Fibroblast of lung (primary cell): ENCODE results near the gene COMMD10. TPM values are rescaled to one million over a fixed set of nuclear protein-coding genes. Genes with fewer than 3 reads are reported as not detected.

Source experiments
- DNase-seq, 2 donors: peaks; one replicate each; pipeline versions ENCODE4 v3.0.0 to v3.0.0-alpha.2; 2010; ENCODE audit warnings: low read depth in 2 of 2
- H2AFZ ChIP-seq: 2 replicates; pipeline ENCODE4 v1.5.1; 2012; ENCODE audit warnings: low read length, control low read depth, inconsistent platforms
- H3K27ac ChIP-seq: 2 replicates; pipeline ENCODE4 v1.5.1; 2011; ENCODE audit warnings: low read length, control low read depth; ENCODE audit not compliant: insufficient read depth
- H3K27me3 ChIP-seq: 2 replicates; pipeline ENCODE4 v1.5.1; 2011; ENCODE audit warnings: mild to moderate bottlenecking, low read length; ENCODE audit not compliant: control insufficient read depth, insufficient read depth
- H3K36me3 ChIP-seq: 2 replicates; pipeline ENCODE4 v1.5.1; 2011; ENCODE audit warnings: low read length; ENCODE audit not compliant: control insufficient read depth, insufficient read depth
- H3K4me1 ChIP-seq: 2 replicates; pipeline ENCODE4 v1.5.1; 2011; ENCODE audit warnings: low read length; ENCODE audit not compliant: control insufficient read depth, insufficient read depth; ENCODE audit errors: extremely low read depth
- H3K4me2 ChIP-seq: 2 replicates; pipeline ENCODE4 v1.5.1; 2011; ENCODE audit warnings: low read length, control low read depth; ENCODE audit not compliant: insufficient read depth; ENCODE audit errors: extremely low read depth
- H3K4me3 ChIP-seq, 4 experiments: fragments of 200-600 bp in 1 of 4; sonication (generic) in 1 of 4; replicated peaks in 1 of 4; 2 replicates each; pipeline ENCODE4 v1.5.1; 2011 to 2016; ENCODE audit warnings: low read length in 4 of 4, low read depth in 3 of 4, mild to moderate bottlenecking in 3 of 4, control low read depth in 2 of 4, inconsistent platforms in 1 of 4, mixed read lengths in 1 of 4; ENCODE audit not compliant: insufficient read depth in 1 of 4; ENCODE audit errors: control extremely low read depth in 1 of 4
- H3K79me2 ChIP-seq: 2 replicates; pipeline ENCODE4 v1.5.1; 2012; ENCODE audit warnings: mild to moderate bottlenecking, low read length, inconsistent platforms; ENCODE audit not compliant: control insufficient read depth, insufficient read depth
- H3K9ac ChIP-seq: 2 replicates; pipeline ENCODE4 v1.5.1; 2011; ENCODE audit warnings: mild to moderate bottlenecking, low read length, control low read depth; ENCODE audit not compliant: insufficient read depth
- H3K9me3 ChIP-seq: 2 replicates; pipeline ENCODE4 v1.5.1; 2012; ENCODE audit warnings: low read depth, low read length; ENCODE audit not compliant: control insufficient read depth, insufficient read depth
- H4K20me1 ChIP-seq: 2 replicates; pipeline ENCODE4 v1.5.1; 2011; ENCODE audit warnings: low read length; ENCODE audit not compliant: control insufficient read depth, insufficient read depth; ENCODE audit errors: extremely low read depth
- CTCF ChIP-seq, 2 donors: IDR thresholded peaks in 1 of 2; conservative IDR thresholded peaks in 1 of 2; 1 replicate in 1 of 2; 2 replicates in 1 of 2; pipeline ENCODE4 v1.5.1; 2011 to 2012; ENCODE audit warnings: low read length in 2 of 2, control low read depth in 1 of 2, inconsistent platforms in 1 of 2, low read depth in 1 of 2, mild to moderate bottlenecking in 1 of 2
- EZH2 ChIP-seq: IDR thresholded peaks from 2 replicates; pipeline ENCODE4 v1.5.1; 2012; ENCODE audit warnings: low read length, control low read depth, mild to moderate bottlenecking; ENCODE audit errors: missing control alignments
- polyA plus RNA-seq, 2 donors: library from polyadenylated mRNA; depleted of rRNA in 1 of 2; stranded (reverse) in 1 of 2; unstranded in 1 of 2; fragments of >200 nt; gene quantifications; 2 replicates each; pipeline ENCODE4 v1.2.1, GENCODE V29; 2011 to 2012; ENCODE audit warnings: missing spikeins in 1 of 2
- total RNA-seq: library from RNA; depleted of rRNA; stranded (reverse); fragments of >200 nt; gene quantifications from 2 replicates; pipeline ENCODE4 v1.2.1, GENCODE V29; 2014

The COMMD10 gene
- total and polyA plus RNA-seq, 2 donors (not counting 1 experiment from before 2014, with no cell fraction given): 24.2 to 35.8 TPM

DNA sequence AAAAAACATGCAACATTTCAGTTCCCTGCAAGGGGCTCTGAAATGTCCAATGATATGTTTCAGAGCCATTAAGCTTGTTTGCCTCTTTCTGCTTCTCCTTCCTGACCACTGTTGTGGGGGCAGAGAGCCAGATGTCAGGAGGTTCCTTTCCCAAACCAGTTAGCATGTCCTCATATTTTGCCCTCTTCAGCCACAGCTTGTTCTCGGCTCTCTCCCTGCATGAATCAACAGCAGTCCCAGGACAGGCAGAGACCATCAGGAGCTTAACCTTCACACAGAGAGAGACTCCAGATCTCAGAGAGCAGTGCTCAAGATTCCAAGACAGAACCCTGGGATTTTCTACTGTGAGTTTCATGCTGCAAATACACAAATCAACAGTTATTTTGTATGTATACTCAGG, 218.5 kb downstream of the COMMD10 start:
- TF ChIP-seq EZH2 (no peak), CTCF (conservative IDR thresholded peaks at IDR 0.05 in 1 of 2, IDR thresholded peaks at IDR 0.05 in 1 of 2; ENCODE audit: low read depth in 1 of 2, low read length in 2 of 2) (no peak)
- H3K27ac ChIP-seq: no peak overlapping the region
- DNase-seq: no peak
- H4K20me1 ChIP-seq: no peaks in the 10 kb centered on the region
- no peak overlapping the region for H2AFZ ChIP-seq
- no peak overlapping the region for H3K4me3 ChIP-seq
- no peaks in the 10 kb centered on the region for H3K4me1 ChIP-seq
- no peaks in the 10 kb centered on the region for H3K79me2 ChIP-seq
- no peaks in the 10 kb centered on the region for H3K36me3 ChIP-seq
- no peak overlapping the region for H3K9ac ChIP-seq
- H3K4me2 ChIP-seq: no peak overlapping the region
- no peaks in the 10 kb centered on the region for H3K27me3 ChIP-seq
- H3K9me3 ChIP-seq: no peaks in the 10 kb centered on the region

DNA sequence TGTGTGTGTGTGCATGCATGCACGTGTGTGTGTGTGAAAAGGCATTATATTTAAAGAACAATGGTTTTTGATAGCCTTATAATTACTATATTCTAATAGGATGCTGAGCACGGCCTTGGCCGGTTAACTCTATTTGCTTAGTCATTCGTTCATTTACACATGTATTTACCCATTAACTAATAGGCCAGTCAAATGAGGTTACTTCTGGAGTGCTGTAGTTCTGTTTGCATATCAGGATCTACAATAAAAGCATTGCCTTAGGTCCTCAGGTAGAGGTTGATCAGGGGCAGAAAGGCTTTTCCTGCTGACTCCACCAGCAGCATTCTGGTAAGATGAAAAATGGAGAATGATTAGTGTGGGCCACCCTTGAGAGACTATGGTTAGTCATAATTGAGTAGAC, 219.0 kb downstream of the COMMD10 start:
- no peaks in the 10 kb centered on the region for H3K9me3 ChIP-seq
- no peaks in the 10 kb centered on the region for H3K27me3 ChIP-seq
- no peaks in the 10 kb centered on the region for H3K4me1 ChIP-seq
- TF ChIP-seq EZH2: no peak
- TF ChIP-seq CTCF (conservative IDR thresholded peaks at IDR 0.05 in 1 of 2, IDR thresholded peaks at IDR 0.05 in 1 of 2; ENCODE audit: low read depth in 1 of 2, low read length in 2 of 2): no peak
- H3K4me2 ChIP-seq: no peak overlapping the region
- no peak for DNase-seq
- H3K4me3 ChIP-seq: no peak overlapping the region
- no peak overlapping the region for H2AFZ ChIP-seq
- H3K79me2 ChIP-seq: no peaks in the 10 kb centered on the region
- H3K9ac ChIP-seq: no peak overlapping the region
- no peaks in the 10 kb centered on the region for H4K20me1 ChIP-seq
- H3K27ac ChIP-seq: no peak overlapping the region
- H3K36me3 ChIP-seq: no peaks in the 10 kb centered on the region

GRCh38 chr5:116305899-116306298, 221.1 kb downstream of the COMMD10 start:
- H4K20me1 ChIP-seq: no peaks in the 10 kb centered on the region
- H3K27ac ChIP-seq: no peak overlapping the region
- no peak for DNase-seq
- no peaks in the 10 kb centered on the region for H3K27me3 ChIP-seq
- no peaks in the 10 kb centered on the region for H3K36me3 ChIP-seq
- no peaks in the 10 kb centered on the region for H3K9me3 ChIP-seq
- H3K4me1 ChIP-seq: no peaks in the 10 kb centered on the region
- H3K4me2 ChIP-seq: no peak overlapping the region
- no peak for TF ChIP-seq EZH2
- no peak for TF ChIP-seq CTCF (conservative IDR thresholded peaks at IDR 0.05 in 1 of 2, IDR thresholded peaks at IDR 0.05 in 1 of 2; ENCODE audit: low read depth in 1 of 2, low read length in 2 of 2)
- no peaks in the 10 kb centered on the region for H3K79me2 ChIP-seq
- H3K9ac ChIP-seq: no peak overlapping the region
- no peak overlapping the region for H2AFZ ChIP-seq
- no peak overlapping the region for H3K4me3 ChIP-seq
